GM20000 (cell line): ENCODE measurements around the gene MPP4.

ENCODE experiments used
- DNase-seq: peaks from one replicate; pipeline ENCODE4 v3.0.0; 2012; ENCODE audit warnings: low spot score
- TF ChIP-seq, protein P1 (sequence below): IDR thresholded peaks from 2 replicates; pipeline ENCODE4 v1.5.1; 2012; ENCODE audit warnings: mild to moderate bottlenecking, control low read depth; ENCODE audit errors: extremely low read depth, missing control alignments

MPP4 gene

DNA sequence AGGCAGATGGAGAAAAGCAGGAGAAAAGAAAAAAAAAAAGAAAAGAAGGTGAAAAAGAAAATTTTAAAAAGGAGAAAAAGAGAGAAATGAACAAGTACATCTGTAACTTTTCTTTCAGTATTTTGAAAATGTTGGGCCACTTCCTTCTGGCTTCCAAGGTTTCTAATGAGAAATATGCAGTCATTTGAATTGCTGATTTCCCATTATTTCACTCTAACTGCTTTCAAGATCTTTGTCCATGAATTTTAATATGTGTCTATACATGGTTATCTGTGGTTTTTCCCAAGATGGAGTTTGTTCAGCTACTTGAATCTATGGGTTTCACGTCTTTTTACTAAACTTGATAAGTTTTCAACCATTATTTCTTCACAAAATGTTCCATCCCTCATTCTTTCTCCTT lies 14.3 kb upstream of the MPP4 start:
- no peak for DNase-seq
- TF ChIP-seq, protein P1, sequence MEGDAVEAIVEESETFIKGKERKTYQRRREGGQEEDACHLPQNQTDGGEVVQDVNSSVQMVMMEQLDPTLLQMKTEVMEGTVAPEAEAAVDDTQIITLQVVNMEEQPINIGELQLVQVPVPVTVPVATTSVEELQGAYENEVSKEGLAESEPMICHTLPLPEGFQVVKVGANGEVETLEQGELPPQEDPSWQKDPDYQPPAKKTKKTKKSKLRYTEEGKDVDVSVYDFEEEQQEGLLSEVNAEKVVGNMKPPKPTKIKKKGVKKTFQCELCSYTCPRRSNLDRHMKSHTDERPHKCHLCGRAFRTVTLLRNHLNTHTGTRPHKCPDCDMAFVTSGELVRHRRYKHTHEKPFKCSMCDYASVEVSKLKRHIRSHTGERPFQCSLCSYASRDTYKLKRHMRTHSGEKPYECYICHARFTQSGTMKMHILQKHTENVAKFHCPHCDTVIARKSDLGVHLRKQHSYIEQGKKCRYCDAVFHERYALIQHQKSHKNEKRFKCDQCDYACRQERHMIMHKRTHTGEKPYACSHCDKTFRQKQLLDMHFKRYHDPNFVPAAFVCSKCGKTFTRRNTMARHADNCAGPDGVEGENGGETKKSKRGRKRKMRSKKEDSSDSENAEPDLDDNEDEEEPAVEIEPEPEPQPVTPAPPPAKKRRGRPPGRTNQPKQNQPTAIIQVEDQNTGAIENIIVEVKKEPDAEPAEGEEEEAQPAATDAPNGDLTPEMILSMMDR: no peak

GRCh38 chr2:201709747-201710146 lies 11.3 kb upstream of the MPP4 start:
- no peak for DNase-seq
- TF ChIP-seq, protein P1: no peak

DNA sequence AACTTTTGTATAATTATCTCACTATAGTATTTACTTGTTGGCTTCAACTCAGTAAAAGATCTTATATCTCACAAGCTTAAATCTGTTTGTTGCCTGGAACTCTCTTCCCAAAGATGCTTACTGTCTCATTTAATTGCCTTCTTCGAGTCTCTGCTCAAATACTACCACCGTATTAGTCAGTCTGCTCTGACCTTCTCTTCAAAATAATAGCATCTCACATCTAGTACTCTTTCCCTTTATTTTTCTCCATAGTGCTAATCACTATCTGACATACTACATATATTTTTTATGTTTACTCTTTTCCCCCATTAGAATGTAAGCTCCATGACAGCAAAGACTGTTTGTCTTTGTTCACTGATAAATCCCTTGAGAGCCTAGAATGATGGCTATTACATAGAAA lies 10.6 kb upstream of the MPP4 start:
- TF ChIP-seq, protein P1: no peak

GRCh38 chr2:201707753-201708152 lies 9.3 kb upstream of the MPP4 start:
- TF ChIP-seq, protein P1: no peak

More for the DNA sequence above, 10.6 kb upstream of the MPP4 start:
- DNase-seq: no peak

GRCh38 chr2:201707142-201707541 lies 8.7 kb upstream of the MPP4 start:
- DNase-seq: no peak
- TF ChIP-seq, protein P1: no peak

More at GRCh38 chr2:201707753-201708152, 9.3 kb upstream of the MPP4 start:
- DNase-seq: no peak

DNA sequence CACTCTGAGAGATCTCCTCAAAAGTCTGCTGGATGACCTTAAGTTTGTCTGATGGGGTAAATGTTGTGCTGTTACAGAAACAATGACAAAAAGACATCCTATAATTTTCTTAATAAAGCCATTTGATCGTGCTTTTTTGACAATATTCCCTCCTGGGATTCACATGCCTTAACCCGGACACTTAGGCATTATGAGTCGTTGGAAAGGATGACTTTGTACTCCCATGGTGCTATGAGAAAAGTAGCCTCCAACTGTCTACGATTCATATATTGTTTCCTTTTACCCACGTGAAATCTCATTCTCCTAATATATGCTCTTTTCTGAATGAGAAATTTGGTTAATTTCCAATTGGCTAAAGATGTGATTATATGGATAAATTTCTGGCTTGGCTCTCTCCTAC lies 6.1 kb upstream of the MPP4 start:
- TF ChIP-seq, protein P1: no peak
- DNase-seq: no peak

GRCh38 chr2:201701646-201702045 lies 3.2 kb upstream of the MPP4 start:
- no peak for DNase-seq
- TF ChIP-seq, protein P1: no peak
